ENCODE measurements around the gene ZBTB20.

The ZBTB20 gene

GRCh38 chr3:114634635-114635034 lies 512.5 kb downstream of the ZBTB20 start:
- no peak for DNase-seq (ENCODE audit: low read depth, low spot score)

- no peak for DNase-seq (ENCODE audit: low read depth, low spot score)
Measured at GRCh38 chr3:114632757-114633424, 514.2 kb downstream of the ZBTB20 start.

- no peak for DNase-seq (ENCODE audit: low read depth, low spot score)
Measured at GRCh38 chr3:114627770-114628169, 519.3 kb downstream of the ZBTB20 start.

- no peak for DNase-seq (ENCODE audit: low read depth, low spot score)
Measured at GRCh38 chr3:114626751-114627150, 520.3 kb downstream of the ZBTB20 start.

GRCh38 chr3:114624571-114625181 lies 522.4 kb downstream of the ZBTB20 start:
- DNase-seq (ENCODE audit: low read depth, low spot score), result no peak

GRCh38 chr3:114624047-114624445 lies 523.0 kb downstream of the ZBTB20 start:
- no peak for DNase-seq (ENCODE audit: low read depth, low spot score)

GRCh38 chr3:114623420-114624046 lies 523.6 kb downstream of the ZBTB20 start:
- no peak for DNase-seq (ENCODE audit: low read depth, low spot score)

- DNase-seq (ENCODE audit: low read depth, low spot score), result no peak
Measured at GRCh38 chr3:114622001-114622400, 525.1 kb downstream of the ZBTB20 start.

GRCh38 chr3:114619771-114620170 lies 527.3 kb downstream of the ZBTB20 start:
- DNase-seq (ENCODE audit: low read depth, low spot score), result no peak

- no peak for DNase-seq (ENCODE audit: low read depth, low spot score)
Measured at GRCh38 chr3:114615523-114616085, 531.5 kb downstream of the ZBTB20 start.

- no peak for DNase-seq (ENCODE audit: low read depth, low spot score)
Measured at GRCh38 chr3:114609973-114610630, 537.0 kb downstream of the ZBTB20 start.

- no peak for DNase-seq (ENCODE audit: low read depth, low spot score)
Measured at GRCh38 chr3:114608293-114608692, 538.8 kb downstream of the ZBTB20 start.

- no peak for DNase-seq (ENCODE audit: low read depth, low spot score)
Measured at GRCh38 chr3:114606336-114606735, 540.8 kb downstream of the ZBTB20 start.

GRCh38 chr3:114600571-114600970 lies 546.5 kb downstream of the ZBTB20 start:
- DNase-seq (ENCODE audit: low read depth, low spot score), result no peak

GRCh38 chr3:114597871-114598270 lies 549.2 kb downstream of the ZBTB20 start:
- DNase-seq (ENCODE audit: low read depth, low spot score), result no peak

GRCh38 chr3:114597012-114597411 lies 550.1 kb downstream of the ZBTB20 start:
- no peak for DNase-seq (ENCODE audit: low read depth, low spot score)

- no peak for DNase-seq (ENCODE audit: low read depth, low spot score)
Measured at GRCh38 chr3:114596147-114596546, 550.9 kb downstream of the ZBTB20 start.

GRCh38 chr3:114595522-114596028 lies 551.5 kb downstream of the ZBTB20 start:
- no peak for DNase-seq (ENCODE audit: low read depth, low spot score)

- no peak for DNase-seq (ENCODE audit: low read depth, low spot score)
Measured at GRCh38 chr3:114590309-114591047, 556.6 kb downstream of the ZBTB20 start.

- DNase-seq (ENCODE audit: low read depth, low spot score), result no peak
Measured at GRCh38 chr3:114587986-114588385, 559.1 kb downstream of the ZBTB20 start.

- no peak for DNase-seq (ENCODE audit: low read depth, low spot score)
Measured at GRCh38 chr3:114586119-114586518, 561.0 kb downstream of the ZBTB20 start.
